Measurements from ENCODE around the gene PTPRH. TPM values are rescaled to one million over a fixed set of nuclear protein-coding genes. Genes with fewer than 3 reads are reported as not detected.
A peak's percentile ranks its signal among the peaks of the same experiment; 100 is the strongest.

Gene PTPRH
- total RNA-seq, 1 experiment from 2014 or later = 11.7 TPM

- ChIA-PET POLR2A (ENCODE audit: unreplicated experiment) (no interaction called here), CTCF (no interaction called here)
- Histone ChIP-seq H3K27me3 (ENCODE audit: insufficient read depth, low read depth) (no peaks in the 10 kb centered on the region), H3K36me3 (ENCODE audit: low read depth) (no peaks in the 10 kb centered on the region), H3K79me2 (ENCODE audit: low read depth) (peaks cover 100% of the 10 kb centered on the region), H3K27ac (no peak overlapping the region), H3F3A (ENCODE audit: insufficient read depth, low read depth) (peaks cover 36% of the 10 kb centered on the region), H3K9me2 (ENCODE audit: insufficient read depth) (no peaks in the 10 kb centered on the region), H3K9me3 (ENCODE audit: insufficient read depth, low read depth) (no peaks in the 10 kb centered on the region), H3K4me2 (no peak overlapping the region), H3K4me3 (no peak overlapping the region), H3K4me1 (replicated peaks; ENCODE audit: insufficient read depth) (peaks cover 62% of the 10 kb centered on the region), H4K20me1 (ENCODE audit: insufficient read depth) (peaks cover 99% of the 10 kb centered on the region), H2AFZ (no peak overlapping the region)
- BruUV-seq (replicated peaks) = no TSS peak
- no peak for DNase-seq
- intact Hi-C loops (cut with micrococcal nuclease; ENCODE audit: unreplicated experiment) = no loop called here
- TF ChIP-seq EZH2 (IDR thresholded peaks at IDR 0.05; ENCODE audit: low read depth) = no peak
- TF ChIP-seq, protein P1, sequence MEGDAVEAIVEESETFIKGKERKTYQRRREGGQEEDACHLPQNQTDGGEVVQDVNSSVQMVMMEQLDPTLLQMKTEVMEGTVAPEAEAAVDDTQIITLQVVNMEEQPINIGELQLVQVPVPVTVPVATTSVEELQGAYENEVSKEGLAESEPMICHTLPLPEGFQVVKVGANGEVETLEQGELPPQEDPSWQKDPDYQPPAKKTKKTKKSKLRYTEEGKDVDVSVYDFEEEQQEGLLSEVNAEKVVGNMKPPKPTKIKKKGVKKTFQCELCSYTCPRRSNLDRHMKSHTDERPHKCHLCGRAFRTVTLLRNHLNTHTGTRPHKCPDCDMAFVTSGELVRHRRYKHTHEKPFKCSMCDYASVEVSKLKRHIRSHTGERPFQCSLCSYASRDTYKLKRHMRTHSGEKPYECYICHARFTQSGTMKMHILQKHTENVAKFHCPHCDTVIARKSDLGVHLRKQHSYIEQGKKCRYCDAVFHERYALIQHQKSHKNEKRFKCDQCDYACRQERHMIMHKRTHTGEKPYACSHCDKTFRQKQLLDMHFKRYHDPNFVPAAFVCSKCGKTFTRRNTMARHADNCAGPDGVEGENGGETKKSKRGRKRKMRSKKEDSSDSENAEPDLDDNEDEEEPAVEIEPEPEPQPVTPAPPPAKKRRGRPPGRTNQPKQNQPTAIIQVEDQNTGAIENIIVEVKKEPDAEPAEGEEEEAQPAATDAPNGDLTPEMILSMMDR (conservative IDR thresholded peaks at IDR 0.05) = no peak
These were observed 43.7 kb upstream of the PTPRH start for GRCh38 chr19:55252760-55253663.

- Histone ChIP-seq H3K4me2 (peak overlapping the region; percentile 7), H3K27ac (peak overlapping the region; percentile 32), H3K9me3 (ENCODE audit: insufficient read depth, low read depth) (no peaks in the 10 kb centered on the region), H3K79me2 (ENCODE audit: low read depth) (peaks cover 100% of the 10 kb centered on the region), H3K36me3 (ENCODE audit: low read depth) (peaks cover 2% of the 10 kb centered on the region; the same call in 1 of the 2 replicates), H4K20me1 (ENCODE audit: insufficient read depth) (peaks cover 99% of the 10 kb centered on the region), H3K9me2 (ENCODE audit: insufficient read depth) (no peaks in the 10 kb centered on the region), H3K4me3 (no peak overlapping the region), H3K27me3 (ENCODE audit: insufficient read depth, low read depth) (no peaks in the 10 kb centered on the region), H2AFZ (no peak overlapping the region), H3K4me1 (replicated peaks; ENCODE audit: insufficient read depth) (peaks cover 64% of the 10 kb centered on the region), H3F3A (ENCODE audit: insufficient read depth, low read depth) (peaks cover 26% of the 10 kb centered on the region; the same call in 1 of the 2 replicates)
- intact Hi-C loops (cut with micrococcal nuclease; ENCODE audit: unreplicated experiment) = no loop called here
- CTCF ChIA-PET = no interaction called here
- POLR2A ChIA-PET (ENCODE audit: unreplicated experiment) = interaction anchor here (0.5 to 0.6 kb wide), 2 partner anchors 32 to 403 kb away, joined by 4 to 8 read pairs; partner anchors contain the start of gene BRSK1
- TF ChIP-seq, protein P1 (conservative IDR thresholded peaks at IDR 0.05) = no peak
- TF ChIP-seq EZH2 (IDR thresholded peaks at IDR 0.05; ENCODE audit: low read depth) = no peak
- peak; percentile 58 to 70 for DNase-seq
- no TSS peak for BruUV-seq (replicated peaks)
These were observed 42.2 kb upstream of the PTPRH start for GRCh38 chr19:55251341-55252081.

DNA sequence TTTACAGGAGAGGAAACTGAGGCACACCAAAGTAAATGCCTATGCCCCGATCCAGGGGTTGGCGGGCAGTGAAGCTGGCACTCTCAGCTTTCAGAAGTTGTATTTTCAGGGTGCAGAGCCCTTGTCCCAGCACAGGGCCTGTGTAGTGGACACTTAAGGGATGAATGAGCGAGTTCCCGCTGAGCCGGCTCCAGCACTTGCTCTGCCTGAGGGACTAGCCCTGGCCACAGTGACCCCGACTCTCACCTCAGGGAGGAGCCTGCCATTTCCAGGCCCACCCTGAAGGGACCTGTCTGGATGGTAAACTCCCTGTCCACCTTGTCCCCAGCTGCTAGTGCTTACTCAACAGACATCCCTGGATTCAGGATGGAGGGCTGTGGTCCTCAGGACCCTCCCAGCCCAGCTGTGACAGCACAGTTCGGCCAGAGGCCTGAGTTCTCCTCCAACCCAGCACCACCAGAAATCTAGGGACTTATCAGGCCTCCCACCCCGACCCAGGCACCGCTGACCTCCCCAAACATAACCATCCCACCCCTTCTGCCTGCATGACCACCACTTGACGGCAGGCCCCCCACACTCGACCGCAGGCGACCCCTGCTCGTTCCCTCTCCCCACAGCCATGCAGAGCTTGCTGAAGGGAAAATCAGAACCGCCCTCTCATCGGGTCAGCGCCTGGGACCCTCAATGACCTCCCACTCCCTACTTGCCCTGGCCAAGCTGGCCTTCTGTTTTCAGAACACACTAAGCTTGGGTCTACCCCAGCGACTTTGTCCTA, 41.1 kb upstream of the PTPRH start:
- POLR2A ChIA-PET (ENCODE audit: unreplicated experiment) = interaction anchor here (0.5 kb wide), 1 partner anchor 404 kb away, joined by 4 read pairs; no protein-coding TSS in a partner anchor
- H3K27me3 ChIP-seq (ENCODE audit: insufficient read depth, low read depth) = no peaks in the 10 kb centered on the region
- H3K9me2 ChIP-seq (ENCODE audit: insufficient read depth) = no peaks in the 10 kb centered on the region
- TF ChIP-seq, protein P1 (conservative IDR thresholded peaks at IDR 0.05) = no peak
- TF ChIP-seq EZH2 (IDR thresholded peaks at IDR 0.05; ENCODE audit: low read depth) = no peak
- CTCF ChIA-PET = interaction anchor here (0.6 kb wide), 1 partner anchor 272 kb away, joined by 11 read pairs; no protein-coding TSS in a partner anchor
- peaks cover 53% of the 10 kb centered on the region for H3K4me1 ChIP-seq (replicated peaks; ENCODE audit: insufficient read depth)
- H3F3A ChIP-seq (ENCODE audit: insufficient read depth, low read depth) = peaks cover 19% of the 10 kb centered on the region; the same call in 1 of the 2 replicates
- H3K4me3 ChIP-seq = no peak overlapping the region
- H3K79me2 ChIP-seq (ENCODE audit: low read depth) = peaks cover 97% of the 10 kb centered on the region
- H2AFZ ChIP-seq = no peak overlapping the region
- no peak for DNase-seq
- H4K20me1 ChIP-seq (ENCODE audit: insufficient read depth) = peaks cover 99% of the 10 kb centered on the region
- no TSS peak for BruUV-seq (replicated peaks)
- no peaks in the 10 kb centered on the region for H3K9me3 ChIP-seq (ENCODE audit: insufficient read depth, low read depth)
- H3K27ac ChIP-seq = no peak overlapping the region
- intact Hi-C loops (cut with micrococcal nuclease; ENCODE audit: unreplicated experiment) = no loop called here
- H3K4me2 ChIP-seq = no peak overlapping the region
- H3K36me3 ChIP-seq (ENCODE audit: low read depth) = peaks cover 9% of the 10 kb centered on the region; the same call in 1 of the 2 replicates

Measured in PC-9 (cell line).